Measurements from ENCODE around the gene TRAPPC6A. TPM values are rescaled to one million over a fixed set of nuclear protein-coding genes. Genes with fewer than 3 reads are reported as not detected.

Gene TRAPPC6A
- total RNA-seq, 1 experiment from 2014 or later: 59.7 TPM

DNA sequence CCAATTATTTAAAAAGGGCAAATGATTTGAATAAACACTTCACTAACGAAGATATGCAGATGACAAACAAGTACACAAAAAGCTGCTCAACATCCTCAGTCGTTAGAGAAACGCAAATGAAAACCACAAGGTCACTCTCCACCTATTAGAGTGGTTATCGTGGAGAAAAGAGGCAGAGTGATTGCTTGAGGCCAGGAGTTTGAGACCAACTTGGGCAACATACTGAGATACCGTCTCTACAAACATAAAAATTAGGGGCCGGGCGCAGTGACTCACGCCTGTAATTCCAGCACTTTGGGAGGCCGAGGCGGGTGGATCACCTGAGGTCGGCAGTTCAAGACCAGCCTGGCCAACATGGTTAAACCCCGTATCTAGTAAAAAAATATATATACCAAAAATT is 27.8 kb upstream of the TRAPPC6A start:
- H3K27me3 Mint-ChIP-seq (ENCODE audit: low read depth): peaks cover 3% of the 10 kb centered on the region; the same call in 1 of the 2 replicates
- DNase-seq (ENCODE audit: low spot score): no peak
- no peaks in the 10 kb centered on the region for H3K9me3 Mint-ChIP-seq
- ChIA-PET POLR2A (no interaction called here), CTCF (interaction anchor here (1.1 kb wide), 1 partner anchor 12 kb away, joined by 3 read pairs; no protein-coding TSS in a partner anchor)
- H3K36me3 Mint-ChIP-seq: no peaks in the 10 kb centered on the region
- no peak overlapping the region for H3K27ac Mint-ChIP-seq
- no peak overlapping the region for H3K4me3 Mint-ChIP-seq
- H3K4me1 Mint-ChIP-seq: no peaks in the 10 kb centered on the region
- TF ChIP-seq ZNF317 (CRISPR knock-in tag; IDR thresholded peaks at IDR 0.05; ENCODE audit: borderline replicate concordance, low read depth): no peak
- TF ChIP-seq MXD4 (CRISPR knock-in tag; IDR thresholded peaks at IDR 0.05; ENCODE audit: borderline replicate concordance): no peak
- no peak for TF ChIP-seq ZNF423 (CRISPR knock-in tag; IDR thresholded peaks at IDR 0.05)
- no peak for TF ChIP-seq PREB (CRISPR knock-in tag; IDR thresholded peaks at IDR 0.05; ENCODE audit: borderline replicate concordance)
- no peak for TF ChIP-seq NFATC4 (CRISPR knock-in tag; IDR thresholded peaks at IDR 0.05)
- no peak for TF ChIP-seq IRF2 (CRISPR knock-in tag; IDR thresholded peaks at IDR 0.05; ENCODE audit: borderline replicate concordance, low read depth)
- no peak for TF ChIP-seq ATF3 (CRISPR knock-in tag; conservative IDR thresholded peaks at IDR 0.05)
- no peak for ATAC-seq

DNA sequence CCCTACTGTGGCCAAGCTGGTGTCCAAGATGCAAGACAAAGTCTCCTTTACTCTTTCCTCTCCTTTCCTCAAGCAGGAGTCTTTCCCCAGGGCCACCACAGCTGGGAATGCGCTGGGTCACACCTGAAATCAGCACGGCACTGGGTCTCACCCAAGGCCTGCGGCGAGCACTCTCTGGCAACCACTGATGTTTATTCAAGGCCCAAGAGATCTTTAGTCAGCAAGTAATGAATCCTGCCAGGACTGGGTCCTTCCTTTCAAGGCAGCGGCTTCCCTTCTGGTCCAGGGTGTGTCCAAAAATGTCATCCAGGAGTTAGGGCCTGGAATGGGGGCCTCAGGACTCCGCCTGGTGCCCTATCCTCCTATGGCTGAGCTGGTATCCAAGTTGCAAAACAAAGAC is 24.6 kb upstream of the TRAPPC6A start:
- no peak overlapping the region for H3K27ac Mint-ChIP-seq
- H3K27me3 Mint-ChIP-seq (ENCODE audit: low read depth): peaks cover 21% of the 10 kb centered on the region
- H3K4me1 Mint-ChIP-seq: no peaks in the 10 kb centered on the region
- no peak for ATAC-seq
- no peak overlapping the region for H3K4me3 Mint-ChIP-seq
- ChIA-PET POLR2A (no interaction called here), CTCF (interaction anchor here (0.6 to 3.7 kb wide), 8 partner anchors 16 to 608 kb away, joined by 3 to 45 read pairs (median 4); partner anchors contain the start of genes BLOC1S3 and TRAPPC6A)
- TF ChIP-seq, protein P1, sequence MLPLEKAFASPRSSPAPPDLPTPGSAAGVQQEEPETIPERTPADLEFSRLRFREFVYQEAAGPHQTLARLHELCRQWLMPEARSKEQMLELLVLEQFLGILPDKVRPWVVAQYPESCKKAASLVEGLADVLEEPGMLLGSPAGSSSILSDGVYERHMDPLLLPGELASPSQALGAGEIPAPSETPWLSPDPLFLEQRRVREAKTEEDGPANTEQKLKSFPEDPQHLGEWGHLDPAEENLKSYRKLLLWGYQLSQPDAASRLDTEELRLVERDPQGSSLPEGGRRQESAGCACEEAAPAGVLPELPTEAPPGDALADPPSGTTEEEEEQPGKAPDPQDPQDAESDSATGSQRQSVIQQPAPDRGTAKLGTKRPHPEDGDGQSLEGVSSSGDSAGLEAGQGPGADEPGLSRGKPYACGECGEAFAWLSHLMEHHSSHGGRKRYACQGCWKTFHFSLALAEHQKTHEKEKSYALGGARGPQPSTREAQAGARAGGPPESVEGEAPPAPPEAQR (CRISPR knock-in tag; IDR thresholded peaks at IDR 0.05): no peak
- no peak for TF ChIP-seq CDX4 (CRISPR knock-in tag; IDR thresholded peaks at IDR 0.05; ENCODE audit: borderline replicate concordance)
- no peak for TF ChIP-seq ZNF232 (CRISPR knock-in tag; IDR thresholded peaks at IDR 0.05)
- no peak for TF ChIP-seq HMGA2 (CRISPR knock-in tag; IDR thresholded peaks at IDR 0.05)
- no peak for TF ChIP-seq NR3C1 (CRISPR knock-in tag; conservative IDR thresholded peaks at IDR 0.05; ENCODE audit: low read depth)
- no peak for TF ChIP-seq SMAD3 (CRISPR knock-in tag; IDR thresholded peaks at IDR 0.05; ENCODE audit: borderline replicate concordance)
- no peak for TF ChIP-seq ZNF263 (CRISPR knock-in tag; IDR thresholded peaks at IDR 0.05; ENCODE audit: low read depth)
- no peak for TF ChIP-seq MLX (CRISPR knock-in tag; IDR thresholded peaks at IDR 0.05)
- no peak for TF ChIP-seq ZNF317 (CRISPR knock-in tag; IDR thresholded peaks at IDR 0.05; ENCODE audit: borderline replicate concordance, low read depth)
- TF ChIP-seq, protein P2, sequence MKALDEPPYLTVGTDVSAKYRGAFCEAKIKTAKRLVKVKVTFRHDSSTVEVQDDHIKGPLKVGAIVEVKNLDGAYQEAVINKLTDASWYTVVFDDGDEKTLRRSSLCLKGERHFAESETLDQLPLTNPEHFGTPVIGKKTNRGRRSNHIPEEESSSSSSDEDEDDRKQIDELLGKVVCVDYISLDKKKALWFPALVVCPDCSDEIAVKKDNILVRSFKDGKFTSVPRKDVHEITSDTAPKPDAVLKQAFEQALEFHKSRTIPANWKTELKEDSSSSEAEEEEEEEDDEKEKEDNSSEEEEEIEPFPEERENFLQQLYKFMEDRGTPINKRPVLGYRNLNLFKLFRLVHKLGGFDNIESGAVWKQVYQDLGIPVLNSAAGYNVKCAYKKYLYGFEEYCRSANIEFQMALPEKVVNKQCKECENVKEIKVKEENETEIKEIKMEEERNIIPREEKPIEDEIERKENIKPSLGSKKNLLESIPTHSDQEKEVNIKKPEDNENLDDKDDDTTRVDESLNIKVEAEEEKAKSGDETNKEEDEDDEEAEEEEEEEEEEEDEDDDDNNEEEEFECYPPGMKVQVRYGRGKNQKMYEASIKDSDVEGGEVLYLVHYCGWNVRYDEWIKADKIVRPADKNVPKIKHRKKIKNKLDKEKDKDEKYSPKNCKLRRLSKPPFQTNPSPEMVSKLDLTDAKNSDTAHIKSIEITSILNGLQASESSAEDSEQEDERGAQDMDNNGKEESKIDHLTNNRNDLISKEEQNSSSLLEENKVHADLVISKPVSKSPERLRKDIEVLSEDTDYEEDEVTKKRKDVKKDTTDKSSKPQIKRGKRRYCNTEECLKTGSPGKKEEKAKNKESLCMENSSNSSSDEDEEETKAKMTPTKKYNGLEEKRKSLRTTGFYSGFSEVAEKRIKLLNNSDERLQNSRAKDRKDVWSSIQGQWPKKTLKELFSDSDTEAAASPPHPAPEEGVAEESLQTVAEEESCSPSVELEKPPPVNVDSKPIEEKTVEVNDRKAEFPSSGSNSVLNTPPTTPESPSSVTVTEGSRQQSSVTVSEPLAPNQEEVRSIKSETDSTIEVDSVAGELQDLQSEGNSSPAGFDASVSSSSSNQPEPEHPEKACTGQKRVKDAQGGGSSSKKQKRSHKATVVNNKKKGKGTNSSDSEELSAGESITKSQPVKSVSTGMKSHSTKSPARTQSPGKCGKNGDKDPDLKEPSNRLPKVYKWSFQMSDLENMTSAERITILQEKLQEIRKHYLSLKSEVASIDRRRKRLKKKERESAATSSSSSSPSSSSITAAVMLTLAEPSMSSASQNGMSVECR (CRISPR knock-in tag; IDR thresholded peaks at IDR 0.05; ENCODE audit: borderline replicate concordance): no peak
- H3K36me3 Mint-ChIP-seq: no peaks in the 10 kb centered on the region
- no peaks in the 10 kb centered on the region for H3K9me3 Mint-ChIP-seq
- DNase-seq (ENCODE audit: low spot score): no peak
